ENCODE data around the gene RPUSD4.
"Not testable (repeated sequence)": the region's sequence is repeated elsewhere in the genome, so short reads cannot be mapped to it uniquely, and the experiment has no call there.

RPUSD4 gene

GRCh38 chr11:126211236-126212088 is at the start of gene RPUSD4, which contains the start of gene FAM118B:
Gene RPUSD4, minus strand, starts transcription at chr11:126211650. Its CDS starts 12 bp downstream, at chr11:126211638.
Gene FAM118B, plus strand, starts transcription at chr11:126211782. Its CDS starts 23,220 bp downstream, at chr11:126235002.
- peak within 1 kb of the TSS; percentile 100 for H3K4me3 ChIP-seq (ENCODE audit: control insufficient read depth, low read depth, low read length)
- TF ChIP-seq CTCF (conservative IDR thresholded peaks at IDR 0.05; ENCODE audit: control insufficient read depth, insufficient read depth, low read depth, low read length), result no peak

GRCh38 chr11:126257764-126258163 is 46.3 kb upstream of the RPUSD4 start:
- H3K4me3 ChIP-seq (ENCODE audit: control insufficient read depth, low read depth, low read length), result no peak overlapping the region
- TF ChIP-seq CTCF (conservative IDR thresholded peaks at IDR 0.05; ENCODE audit: control insufficient read depth, insufficient read depth, low read depth, low read length), result no peak
- peak; percentile 44 for DNase-seq (ENCODE audit: low read depth)

More at GRCh38 chr11:126211236-126212088, at the start of gene RPUSD4, which contains the start of gene FAM118B:
- peak; percentile 95 for DNase-seq (ENCODE audit: low read depth)

GRCh38 chr11:126257144-126257543 is 45.7 kb upstream of the RPUSD4 start:
- DNase-seq (ENCODE audit: low read depth), result no peak
- no peak overlapping the region for H3K4me3 ChIP-seq (ENCODE audit: control insufficient read depth, low read depth, low read length)
- TF ChIP-seq CTCF (conservative IDR thresholded peaks at IDR 0.05; ENCODE audit: control insufficient read depth, insufficient read depth, low read depth, low read length), result no peak

GRCh38 chr11:126256216-126256615 is 44.8 kb upstream of the RPUSD4 start:
- no peak for TF ChIP-seq CTCF (conservative IDR thresholded peaks at IDR 0.05; ENCODE audit: control insufficient read depth, insufficient read depth, low read depth, low read length)
- no peak overlapping the region for H3K4me3 ChIP-seq (ENCODE audit: control insufficient read depth, low read depth, low read length)
- no peak for DNase-seq (ENCODE audit: low read depth)

GRCh38 chr11:126255507-126255906 is 44.1 kb upstream of the RPUSD4 start:
- not testable (repeated sequence) for DNase-seq (ENCODE audit: low read depth); H3K4me3 ChIP-seq (ENCODE audit: control insufficient read depth, low read depth, low read length)

- TF ChIP-seq CTCF (conservative IDR thresholded peaks at IDR 0.05; ENCODE audit: control insufficient read depth, insufficient read depth, low read depth, low read length), result no peak
Observed at GRCh38 chr11:126254819-126255218, 43.4 kb upstream of the RPUSD4 start.

GRCh38 chr11:126253265-126253664 is 41.8 kb upstream of the RPUSD4 start:
- no peak for TF ChIP-seq CTCF (conservative IDR thresholded peaks at IDR 0.05; ENCODE audit: control insufficient read depth, insufficient read depth, low read depth, low read length)
- no peak for DNase-seq (ENCODE audit: low read depth)
- no peak overlapping the region for H3K4me3 ChIP-seq (ENCODE audit: control insufficient read depth, low read depth, low read length)

More at GRCh38 chr11:126254819-126255218, 43.4 kb upstream of the RPUSD4 start:
- no peak for DNase-seq (ENCODE audit: low read depth)
- no peak overlapping the region for H3K4me3 ChIP-seq (ENCODE audit: control insufficient read depth, low read depth, low read length)
